ENCODE measurements around the gene ADM.

The ADM gene

GRCh38 chr11:10310301-10310841 is 5.5 kb downstream of the ADM start:
- no peak for DNase-seq (ENCODE audit: low spot score)

- DNase-seq (ENCODE audit: low spot score), result no peak
These were observed 6.9 kb downstream of the ADM start for GRCh38 chr11:10311802-10312201.

GRCh38 chr11:10314199-10315072 is 9.6 kb downstream of the ADM start:
- DNase-seq (ENCODE audit: low spot score), result peak; percentile 20

- DNase-seq (ENCODE audit: low spot score), result no peak
These were observed 10.2 kb downstream of the ADM start for GRCh38 chr11:10315083-10315482.

- DNase-seq (ENCODE audit: low spot score), result no peak
These were observed 12.4 kb downstream of the ADM start for GRCh38 chr11:10317151-10317755.

GRCh38 chr11:10317776-10318526 is 13.1 kb downstream of the ADM start:
- DNase-seq (ENCODE audit: low spot score), result no peak

GRCh38 chr11:10318527-10318802 is 13.6 kb downstream of the ADM start:
- DNase-seq (ENCODE audit: low spot score), result no peak

GRCh38 chr11:10319702-10320558 is 15.1 kb downstream of the ADM start:
- no peak for DNase-seq (ENCODE audit: low spot score)

GRCh38 chr11:10320736-10321465 is 16.0 kb downstream of the ADM start:
- no peak for DNase-seq (ENCODE audit: low spot score)

- DNase-seq (ENCODE audit: low spot score), result no peak
These were observed 17.5 kb downstream of the ADM start for GRCh38 chr11:10322401-10322800.

- peak; percentile 71 for DNase-seq (ENCODE audit: low spot score)
These were observed 18.2 kb downstream of the ADM start for GRCh38 chr11:10322830-10323792.

GRCh38 chr11:10323793-10324170 is 18.9 kb downstream of the ADM start:
- no peak for DNase-seq (ENCODE audit: low spot score)

GRCh38 chr11:10324474-10324873 is 19.6 kb downstream of the ADM start:
- no peak for DNase-seq (ENCODE audit: low spot score)

GRCh38 chr11:10325277-10326011 is 20.6 kb downstream of the ADM start:
- no peak for DNase-seq (ENCODE audit: low spot score)

GRCh38 chr11:10326012-10326964 is 21.4 kb downstream of the ADM start:
- no peak for DNase-seq (ENCODE audit: low spot score)

GRCh38 chr11:10327254-10327653 is 22.4 kb downstream of the ADM start:
- no peak for DNase-seq (ENCODE audit: low spot score)

GRCh38 chr11:10328314-10329098 is 23.6 kb downstream of the ADM start:
- no peak for DNase-seq (ENCODE audit: low spot score)

Data from AG20443 (cell line).